Transverse colon (tissue), 4 donors: ENCODE results near the gene EYA2. TPM values are rescaled to one million over a fixed set of nuclear protein-coding genes. Genes with fewer than 3 reads are reported as not detected.

Experiments
- DNase-seq: peaks from one replicate; pipeline ENCODE4 v3.0.0-alpha.2; 2019
- H3K27ac ChIP-seq, 4 donors: fragments of 200-600 bp; sonication (generic); 2 replicates each; pipeline ENCODE4 v1.5.1; 2016 to 2018; ENCODE audit warnings: inconsistent platforms in 4 of 4
- H3K27me3 ChIP-seq: fragments of 200-600 bp; sonication (generic); 2 replicates; pipeline ENCODE4 v1.5.1; 2017; ENCODE audit warnings: inconsistent platforms
- H3K36me3 ChIP-seq, 4 donors: fragments of 200-600 bp; sonication (generic); 2 replicates each; pipeline ENCODE4 v1.5.1; 2017 to 2019; ENCODE audit warnings: inconsistent platforms in 4 of 4
- H3K4me1 ChIP-seq, 4 donors: fragments of 200-600 bp; sonication (generic); 2 replicates each; pipeline ENCODE4 v1.5.1; 2017 to 2020; ENCODE audit warnings: inconsistent platforms in 4 of 4
- H3K4me3 ChIP-seq, 4 donors: fragments of 200-600 bp; sonication (generic); 1 replicate in 1 of 4; 2 replicates in 3 of 4; pipeline versions ENCODE4 v1.5.1 to v1.6.1; 2017 to 2019; ENCODE audit warnings: inconsistent platforms in 4 of 4
- H3K9me3 ChIP-seq, 2 donors: fragments of 200-600 bp; sonication (generic); 2 replicates each; pipeline ENCODE4 v1.5.1; 2017 to 2019; ENCODE audit warnings: inconsistent platforms in 2 of 2
- EP300 ChIP-seq: sonication (generic); formaldehyde crosslinking; IDR thresholded peaks from one replicate; pipeline ENCODE4 v1.6.1; 2017; ENCODE audit warnings: antibody characterized with exemption, low read depth
- POLR2A ChIP-seq: fragments of 450-650 bp; IDR thresholded peaks from one replicate; pipeline ENCODE4 v1.6.1; 2016; ENCODE audit warnings: antibody characterized with exemption, mild to moderate bottlenecking, moderate library complexity
- POLR2AphosphoS5 ChIP-seq, 3 donors: sonication (generic); formaldehyde crosslinking; IDR thresholded peaks; one replicate each; pipeline ENCODE4 v1.6.1; 2016; ENCODE audit warnings: antibody characterized with exemption in 3 of 3
- WGBS, 2 donors: methylation state at CpG; one replicate each; pipeline ENCODE4 v1.1.5; 2018; ENCODE audit warnings: low coverage in 1 of 2; 5-methylcytosine and 5-hydroxymethylcytosine counted together
- in situ Hi-C, 4 donors: fragments of 200-750 bp; cut with MboI; loops; one replicate each; pipeline versions ENCODE4 v1.15.0 to v1.15.1; 2017; ENCODE audit warnings: low sequenced_read_pairs in 3 of 4, low pct_ligation_motif_present in 1 of 4, low pct_unique_long_range_greater_than_20kb in 1 of 4
- intact Hi-C: fragments of 100-400 bp; cut with DNase I; formaldehyde crosslinking; loops from one replicate; pipeline ENCODE4 v1.15.1; 2023; ENCODE audit warnings: low total_unique reads
- total RNA-seq, 4 donors: library from RNA; depleted of rRNA; stranded (reverse); fragments of >200 nt; gene quantifications; one replicate each; pipeline ENCODE4 v1.1.0, GENCODE V29; 2016
- TF ChIP-seq, protein P1 (sequence below), 5 experiments: fragments of 200-600 bp in 3 of 5; fragments of 450-650 bp in 2 of 5; sonication (generic) in 3 of 5; IDR thresholded peaks; 1 replicate in 2 of 5; 2 replicates in 3 of 5; pipeline ENCODE4 v1.5.1; 2016 to 2017; ENCODE audit warnings: antibody characterized with exemption in 5 of 5, inconsistent platforms in 3 of 5, mild to moderate bottlenecking in 2 of 5, moderate library complexity in 1 of 5

The EYA2 gene
- total RNA-seq, 4 donors from 2014 or later = 4.5 to 17.5 (median 10.9) TPM

DNA sequence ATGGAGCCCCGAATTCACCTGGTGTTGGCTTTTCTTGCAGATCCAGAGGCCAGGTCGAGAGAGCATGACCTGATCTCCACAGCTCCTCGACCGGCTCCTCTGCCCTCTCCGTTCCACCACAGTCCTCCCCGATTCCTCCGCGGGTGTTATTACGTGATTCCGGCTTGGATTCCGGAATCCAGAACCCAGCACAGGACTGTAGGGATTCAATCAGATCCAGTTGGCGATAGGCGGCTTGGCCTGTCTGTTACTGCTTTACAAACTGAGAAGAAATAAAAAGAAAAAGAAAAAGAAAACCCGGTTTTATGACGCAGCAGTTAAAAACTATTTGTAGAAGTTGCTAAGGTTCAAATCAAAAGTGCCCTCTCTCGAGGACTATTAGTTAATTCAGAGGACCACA, 222.7 kb downstream of the EYA2 start:
- no peaks in the 10 kb centered on the region for H3K9me3 ChIP-seq
- H3K4me1 ChIP-seq = peaks cover 0 to 13% (median 13%) of the 10 kb centered on the region in 4 donors
- no peak overlapping the region for H3K4me3 ChIP-seq
- in situ Hi-C loops = no loop called here
- H3K27ac ChIP-seq = peak overlapping the region in 3 of 4 donors; percentile 2 to 32 (median 6)
- DNase-seq = no peak
- 69 to 71% methylated on average over 6 to 16 of the region's 16 CpGs for WGBS, 2 donors
- TF ChIP-seq, protein P1, sequence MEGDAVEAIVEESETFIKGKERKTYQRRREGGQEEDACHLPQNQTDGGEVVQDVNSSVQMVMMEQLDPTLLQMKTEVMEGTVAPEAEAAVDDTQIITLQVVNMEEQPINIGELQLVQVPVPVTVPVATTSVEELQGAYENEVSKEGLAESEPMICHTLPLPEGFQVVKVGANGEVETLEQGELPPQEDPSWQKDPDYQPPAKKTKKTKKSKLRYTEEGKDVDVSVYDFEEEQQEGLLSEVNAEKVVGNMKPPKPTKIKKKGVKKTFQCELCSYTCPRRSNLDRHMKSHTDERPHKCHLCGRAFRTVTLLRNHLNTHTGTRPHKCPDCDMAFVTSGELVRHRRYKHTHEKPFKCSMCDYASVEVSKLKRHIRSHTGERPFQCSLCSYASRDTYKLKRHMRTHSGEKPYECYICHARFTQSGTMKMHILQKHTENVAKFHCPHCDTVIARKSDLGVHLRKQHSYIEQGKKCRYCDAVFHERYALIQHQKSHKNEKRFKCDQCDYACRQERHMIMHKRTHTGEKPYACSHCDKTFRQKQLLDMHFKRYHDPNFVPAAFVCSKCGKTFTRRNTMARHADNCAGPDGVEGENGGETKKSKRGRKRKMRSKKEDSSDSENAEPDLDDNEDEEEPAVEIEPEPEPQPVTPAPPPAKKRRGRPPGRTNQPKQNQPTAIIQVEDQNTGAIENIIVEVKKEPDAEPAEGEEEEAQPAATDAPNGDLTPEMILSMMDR (IDR thresholded peaks at IDR 0.05) = no peak
- TF ChIP-seq POLR2A (no peak), EP300 (no peak), POLR2AphosphoS5 (IDR thresholded peaks at IDR 0.05) (no peak)
- no peaks in the 10 kb centered on the region for H3K27me3 ChIP-seq
- intact Hi-C loops = no loop called here
- no peaks in the 10 kb centered on the region for H3K36me3 ChIP-seq

DNA sequence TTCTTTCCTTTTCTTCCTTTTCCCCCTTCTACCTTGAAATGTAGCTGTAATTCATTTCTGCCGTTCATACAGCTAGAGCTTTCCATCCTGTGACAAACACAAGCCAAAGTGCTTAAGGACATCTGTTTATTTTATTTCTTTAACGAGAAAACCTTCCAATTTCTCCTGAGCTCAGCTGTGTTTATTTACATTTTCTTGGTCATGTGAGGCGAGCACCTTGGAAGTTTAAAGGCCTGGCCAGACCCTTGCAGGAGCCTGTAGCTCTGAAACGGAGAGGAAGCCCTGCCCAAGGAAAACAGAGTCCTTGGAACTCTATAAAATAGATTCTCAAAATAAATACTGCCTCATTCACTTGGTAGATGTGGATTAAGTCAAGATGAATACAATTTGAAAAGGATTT, 223.1 kb downstream of the EYA2 start:
- H3K4me3 ChIP-seq = no peak overlapping the region
- no peak for DNase-seq
- H3K27me3 ChIP-seq = no peaks in the 10 kb centered on the region
- no peaks in the 10 kb centered on the region for H3K9me3 ChIP-seq
- peaks cover 0 to 13% (median 13%) of the 10 kb centered on the region in 4 donors for H3K4me1 ChIP-seq
- peak overlapping the region; percentile 6 to 32 (median 14) for H3K27ac ChIP-seq
- TF ChIP-seq POLR2AphosphoS5 (IDR thresholded peaks at IDR 0.05) = no peak
- WGBS, 2 donors = 15 to 21% methylated on average over 4 of the region's 4 CpGs
- in situ Hi-C loops = no loop called here
- no peaks in the 10 kb centered on the region for H3K36me3 ChIP-seq
- intact Hi-C loops = no loop called here

DNA sequence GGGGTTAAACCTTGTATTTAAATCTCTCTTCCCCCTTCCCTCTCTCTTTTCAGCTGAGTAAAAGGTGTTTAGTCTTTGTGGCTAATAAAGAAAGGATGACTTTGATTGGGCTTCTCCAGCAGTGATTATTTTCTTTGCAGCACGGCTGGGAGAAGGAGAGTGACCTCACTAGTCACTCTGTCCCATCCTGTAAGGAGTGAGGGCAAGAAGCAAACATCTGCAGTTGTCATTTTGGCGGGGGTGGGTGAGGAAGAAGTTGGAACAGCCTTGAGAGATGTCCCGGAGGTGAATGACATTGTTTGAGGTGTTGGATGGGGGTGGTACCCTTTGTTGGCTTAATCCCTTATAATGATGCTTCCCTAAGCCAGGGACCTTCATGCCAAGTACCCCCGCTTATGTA, 223.6 kb downstream of the EYA2 start:
- Histone ChIP-seq H3K27ac (peak overlapping the region in 3 of 4 donors; percentile 13 to 32 (median 14)), H3K4me3 (no peak overlapping the region), H3K27me3 (no peaks in the 10 kb centered on the region), H3K4me1 (peaks cover 0 to 13% (median 13%) of the 10 kb centered on the region in 4 donors), H3K9me3 (no peaks in the 10 kb centered on the region), H3K36me3 (no peaks in the 10 kb centered on the region)
- intact Hi-C loops (no loop called here), in situ Hi-C loops (no loop called here)
- no peak for TF ChIP-seq POLR2AphosphoS5 (IDR thresholded peaks at IDR 0.05)
- no peak for TF ChIP-seq EP300
- TF ChIP-seq POLR2A = no peak
- TF ChIP-seq, protein P1 (IDR thresholded peaks at IDR 0.05) = no peak
- 40% methylated on average over 4 of the region's 4 CpGs; no CpG with 5 or more reads in 1 of the 2 donors for WGBS, 2 donors
- DNase-seq = no peak

DNA sequence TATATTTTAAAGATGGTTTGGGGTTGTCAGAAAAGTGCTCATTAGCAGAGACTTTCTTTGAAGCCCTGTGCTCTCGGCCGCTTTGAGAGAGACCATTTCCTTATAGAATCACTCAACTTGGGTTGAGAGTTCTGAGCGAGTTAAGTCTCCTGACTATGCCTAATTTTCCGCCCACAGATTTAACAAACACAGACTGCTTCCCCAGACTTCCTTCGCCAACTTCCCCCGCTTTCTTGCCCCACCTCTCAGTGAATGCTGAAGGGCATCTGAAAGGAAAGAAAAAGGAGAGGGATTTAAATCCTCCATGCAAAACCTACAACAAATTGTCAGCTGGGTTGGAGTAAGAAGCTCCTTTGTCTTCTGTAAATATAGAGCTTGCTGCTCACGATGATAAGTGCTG, 224.0 kb downstream of the EYA2 start:
- Histone ChIP-seq H3K36me3 (no peaks in the 10 kb centered on the region), H3K4me3 (no peak overlapping the region), H3K9me3 (no peaks in the 10 kb centered on the region), H3K27ac (peak overlapping the region in 2 of 4 donors; percentile 14 to 32), H3K4me1 (peaks cover 0 to 13% (median 13%) of the 10 kb centered on the region in 4 donors), H3K27me3 (no peaks in the 10 kb centered on the region)
- intact Hi-C loops (no loop called here), in situ Hi-C loops (no loop called here)
- DNase-seq = no peak
- TF ChIP-seq POLR2AphosphoS5 (IDR thresholded peaks at IDR 0.05) (no peak), POLR2A (no peak), EP300 (no peak)
- TF ChIP-seq, protein P1 (IDR thresholded peaks at IDR 0.05) = no peak
- 50 to 56% methylated on average over 1 to 7 of the region's 7 CpGs for WGBS, 2 donors

DNA sequence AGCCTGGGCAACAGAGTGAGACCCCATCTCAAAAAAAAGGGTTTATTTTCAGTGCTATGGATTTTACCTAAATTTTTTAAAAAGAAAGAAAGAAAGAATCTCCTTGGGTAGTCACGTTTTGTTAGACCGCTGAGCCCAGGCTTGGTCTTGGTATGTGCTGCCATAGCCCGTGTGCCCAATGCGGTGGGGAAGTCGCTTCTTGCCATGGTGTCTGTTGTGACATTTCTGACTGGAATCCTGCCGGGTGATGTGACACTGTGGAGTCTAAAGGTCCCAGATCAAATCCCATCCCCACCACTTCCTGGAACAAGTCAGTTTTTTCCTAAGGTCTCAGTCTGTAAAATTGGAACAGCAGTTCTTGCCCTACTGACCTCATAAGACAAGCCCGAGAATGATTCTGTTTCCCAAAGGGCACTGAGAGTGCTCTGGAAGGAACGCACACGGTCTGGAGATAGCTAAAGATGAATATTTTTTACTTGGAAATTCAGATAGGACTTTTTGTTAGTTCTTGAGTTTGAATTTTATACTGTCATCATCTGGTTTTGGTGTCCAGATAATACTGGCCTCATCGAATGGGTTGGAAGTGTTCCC, 225.8 kb downstream of the EYA2 start:
- peaks cover 0 to 18% (median 15%) of the 10 kb centered on the region in 4 donors for H3K4me1 ChIP-seq
- H3K36me3 ChIP-seq = no peaks in the 10 kb centered on the region
- H3K27ac ChIP-seq = no peak overlapping the region
- in situ Hi-C loops (no loop called here), intact Hi-C loops (no loop called here)
- no peaks in the 10 kb centered on the region for H3K27me3 ChIP-seq
- WGBS, 2 donors = 89 to 91% methylated on average over 7 to 10 of the region's 10 CpGs
- DNase-seq = no peak
- H3K4me3 ChIP-seq = no peak overlapping the region
- no peaks in the 10 kb centered on the region for H3K9me3 ChIP-seq
- TF ChIP-seq, protein P1 (IDR thresholded peaks at IDR 0.05) = no peak
- no peak for TF ChIP-seq POLR2A
- TF ChIP-seq EP300 = no peak
- TF ChIP-seq POLR2AphosphoS5 (IDR thresholded peaks at IDR 0.05) = no peak
